ENCODE results near the gene HACD2. TPM values are rescaled to one million over a fixed set of nuclear protein-coding genes. Genes with fewer than 3 reads are reported as not detected.
"Not testable (repeated sequence)": the region's sequence is repeated elsewhere in the genome, so short reads cannot be mapped to it uniquely, and the experiment has no call there.

The HACD2 gene
- total and polyA plus RNA-seq, 2 experiments from 2014 or later, result 27.0 to 41.2 TPM

- Histone ChIP-seq H3K27ac (no peak overlapping the region), H3K9me2 (ENCODE audit: insufficient read depth) (no peaks in the 10 kb centered on the region), H3K9ac (no peak overlapping the region), H3F3A (ENCODE audit: insufficient read depth) (peaks cover 8% of the 10 kb centered on the region; the same call in 1 of the 2 replicates), H4K20me1 (ENCODE audit: insufficient read depth) (no peaks in the 10 kb centered on the region), H2AFZ (no peak overlapping the region), H3K79me2 (ENCODE audit: insufficient read depth) (no peaks in the 10 kb centered on the region), H3K4me1 (ENCODE audit: insufficient read depth) (no peaks in the 10 kb centered on the region), H3K4me2 (ENCODE audit: unreplicated experiment) (no peak overlapping the region), H3K4me3 (no peak overlapping the region), H3K27me3 (replicated peaks; ENCODE audit: insufficient read depth) (no peaks in the 10 kb centered on the region), H3K36me3 (ENCODE audit: low read depth) (peaks cover 8% of the 10 kb centered on the region; the same call in 1 of the 2 replicates), H3K9me3 (ENCODE audit: low read depth) (no peaks in the 10 kb centered on the region)
- WGBS, 2 experiments (ENCODE audit: low coverage in 1 of 2, low lambda C conversion rate in 2 of 2, missing lambda C conversion rate in 2 of 2), result 76 to 78% methylated on average over 4 of the region's 4 CpGs
- TF ChIP-seq EZH2 (IDR thresholded peaks at IDR 0.05; ENCODE audit: insufficient read depth, poor library complexity, severe bottlenecking) (no peak), EZH2phosphoT487 (IDR thresholded peaks at IDR 0.05; ENCODE audit: insufficient read depth, low read depth) (no peak)
- in situ Hi-C loops (cut with MboI), result no loop called here
- no peak for DNase-seq
Observed at GRCh38 chr3:123491966-123492587, 92.8 kb downstream of the HACD2 start.

- Histone ChIP-seq H3K4me1 (ENCODE audit: insufficient read depth) (no peaks in the 10 kb centered on the region), H3K27me3 (replicated peaks; ENCODE audit: insufficient read depth) (no peaks in the 10 kb centered on the region), H3K9me2 (ENCODE audit: insufficient read depth) (no peaks in the 10 kb centered on the region), H3K36me3 (ENCODE audit: low read depth) (peaks cover 5% of the 10 kb centered on the region; the same call in 1 of the 2 replicates), H3K4me2 (ENCODE audit: unreplicated experiment) (no peak overlapping the region), H3K4me3 (no peak overlapping the region), H2AFZ (no peak overlapping the region), H3K79me2 (ENCODE audit: insufficient read depth) (no peaks in the 10 kb centered on the region), H3K9ac (no peak overlapping the region), H3K9me3 (ENCODE audit: low read depth) (no peaks in the 10 kb centered on the region), H3F3A (ENCODE audit: insufficient read depth) (peaks cover 8% of the 10 kb centered on the region; the same call in 1 of the 2 replicates), H3K27ac (no peak overlapping the region), H4K20me1 (ENCODE audit: insufficient read depth) (no peaks in the 10 kb centered on the region)
- no peak for TF ChIP-seq EZH2 (IDR thresholded peaks at IDR 0.05; ENCODE audit: insufficient read depth, poor library complexity, severe bottlenecking)
- no peak for TF ChIP-seq EZH2phosphoT487 (IDR thresholded peaks at IDR 0.05; ENCODE audit: insufficient read depth, low read depth)
- in situ Hi-C loops (cut with MboI), result loop anchor here (10.0 kb wide), 1 partner anchor 155 kb away; no protein-coding TSS in a partner anchor
- DNase-seq, result peak; percentile 72
- 5 to 6% methylated on average over 8 of the region's 8 CpGs for WGBS, 2 experiments (ENCODE audit: low coverage in 1 of 2, low lambda C conversion rate in 2 of 2, missing lambda C conversion rate in 2 of 2)
Observed at GRCh38 chr3:123489400-123490004, 95.4 kb downstream of the HACD2 start.

GRCh38 chr3:123488645-123489347 lies 96.1 kb downstream of the HACD2 start:
- H3K4me2 ChIP-seq (ENCODE audit: unreplicated experiment), result no peak overlapping the region
- H3K27me3 ChIP-seq (replicated peaks; ENCODE audit: insufficient read depth), result no peaks in the 10 kb centered on the region
- H4K20me1 ChIP-seq (ENCODE audit: insufficient read depth), result no peaks in the 10 kb centered on the region
- H3K36me3 ChIP-seq (ENCODE audit: low read depth), result peaks cover 5% of the 10 kb centered on the region; the same call in 1 of the 2 replicates
- no peak for TF ChIP-seq EZH2 (IDR thresholded peaks at IDR 0.05; ENCODE audit: insufficient read depth, poor library complexity, severe bottlenecking)
- TF ChIP-seq EZH2phosphoT487 (IDR thresholded peaks at IDR 0.05; ENCODE audit: insufficient read depth, low read depth), result no peak
- no peaks in the 10 kb centered on the region for H3K4me1 ChIP-seq (ENCODE audit: insufficient read depth)
- H3K27ac ChIP-seq, result no peak overlapping the region
- no peak overlapping the region for H3K9ac ChIP-seq
- no peak overlapping the region for H2AFZ ChIP-seq
- in situ Hi-C loops (cut with MboI), result loop anchor here (10.0 kb wide), 1 partner anchor 154 kb away; no protein-coding TSS in a partner anchor
- H3K9me2 ChIP-seq (ENCODE audit: insufficient read depth), result no peaks in the 10 kb centered on the region
- 64 to 69% methylated on average over 5 of the region's 5 CpGs for WGBS, 2 experiments (ENCODE audit: low coverage in 1 of 2, low lambda C conversion rate in 2 of 2, missing lambda C conversion rate in 2 of 2)
- no peaks in the 10 kb centered on the region for H3K79me2 ChIP-seq (ENCODE audit: insufficient read depth)
- peaks cover 8% of the 10 kb centered on the region; the same call in 1 of the 2 replicates for H3F3A ChIP-seq (ENCODE audit: insufficient read depth)
- no peaks in the 10 kb centered on the region for H3K9me3 ChIP-seq (ENCODE audit: low read depth)
- no peak for DNase-seq
- no peak overlapping the region for H3K4me3 ChIP-seq

- H3K4me2 ChIP-seq (ENCODE audit: unreplicated experiment); H2AFZ ChIP-seq; H3K36me3 ChIP-seq (ENCODE audit: low read depth); H3K9me3 ChIP-seq (ENCODE audit: low read depth); H3K9ac ChIP-seq; H3K27ac ChIP-seq; DNase-seq; H3K27me3 ChIP-seq (replicated peaks; ENCODE audit: insufficient read depth); H3F3A ChIP-seq (ENCODE audit: insufficient read depth); H3K4me3 ChIP-seq; H3K79me2 ChIP-seq (ENCODE audit: insufficient read depth); H3K9me2 ChIP-seq (ENCODE audit: insufficient read depth); H4K20me1 ChIP-seq (ENCODE audit: insufficient read depth); H3K4me1 ChIP-seq (ENCODE audit: insufficient read depth): not testable (repeated sequence)
- in situ Hi-C loops (cut with MboI), result loop anchor here (10.0 kb wide), 1 partner anchor 152 kb away; no protein-coding TSS in a partner anchor
- WGBS, 2 experiments (ENCODE audit: low coverage in 1 of 2, low lambda C conversion rate in 2 of 2, missing lambda C conversion rate in 2 of 2), result 79 to 84% methylated on average over 8 of the region's 8 CpGs
Observed at GRCh38 chr3:123487063-123487462, 97.8 kb downstream of the HACD2 start.

Measured in GM23248 (cell line).